Eye (tissue), 1 donor: ENCODE measurements around the gene POU3F1.
A peak's percentile ranks its signal among the peaks of the same experiment; 100 is the strongest.

ENCODE experiments used
- DNase-seq: peaks from one replicate; pipeline ENCODE4 v3.0.0-alpha.2; 2015

The POU3F1 gene

DNA sequence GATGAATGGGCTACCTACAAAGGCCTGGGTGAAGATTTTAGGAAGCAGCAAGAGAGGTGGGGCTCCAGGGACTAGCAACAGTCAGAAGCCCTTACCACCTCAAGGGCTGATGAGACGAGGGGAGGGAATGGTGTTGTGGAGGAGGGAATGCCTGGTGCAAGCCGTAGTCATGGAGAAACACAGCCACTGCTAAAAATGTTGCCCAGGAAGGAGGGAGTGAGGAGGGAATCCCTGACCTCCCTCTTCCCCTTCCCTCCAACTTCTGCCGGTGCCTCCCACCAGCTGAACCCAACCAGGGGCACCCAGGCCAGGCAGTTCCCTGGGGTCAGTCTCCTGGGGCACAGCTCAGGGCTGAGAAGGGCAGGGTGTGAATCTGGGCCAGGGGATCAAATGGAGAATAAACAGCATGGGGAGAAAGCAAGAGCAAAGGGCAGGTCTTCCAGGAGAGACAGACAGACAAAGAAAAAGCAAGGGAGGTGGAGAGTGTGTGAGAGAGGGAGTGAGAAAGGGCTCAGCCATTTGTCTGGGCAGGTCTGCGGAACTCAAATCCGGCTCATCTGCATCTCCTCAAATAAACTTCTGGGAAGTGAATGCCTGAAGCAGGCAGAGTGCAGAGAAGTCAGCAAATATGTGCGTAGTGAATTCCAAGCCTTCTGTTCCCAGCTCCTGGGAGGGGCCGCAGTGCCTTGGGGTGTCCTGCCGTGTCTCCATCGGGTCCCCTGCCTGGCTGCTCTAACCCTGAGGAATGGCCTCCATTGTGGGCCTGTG, 27.1 kb upstream of the POU3F1 start:
- DNase-seq = no peak

- no peak for DNase-seq
These were observed 26.3 kb upstream of the POU3F1 start for GRCh38 chr1:38072858-38073257.

DNA sequence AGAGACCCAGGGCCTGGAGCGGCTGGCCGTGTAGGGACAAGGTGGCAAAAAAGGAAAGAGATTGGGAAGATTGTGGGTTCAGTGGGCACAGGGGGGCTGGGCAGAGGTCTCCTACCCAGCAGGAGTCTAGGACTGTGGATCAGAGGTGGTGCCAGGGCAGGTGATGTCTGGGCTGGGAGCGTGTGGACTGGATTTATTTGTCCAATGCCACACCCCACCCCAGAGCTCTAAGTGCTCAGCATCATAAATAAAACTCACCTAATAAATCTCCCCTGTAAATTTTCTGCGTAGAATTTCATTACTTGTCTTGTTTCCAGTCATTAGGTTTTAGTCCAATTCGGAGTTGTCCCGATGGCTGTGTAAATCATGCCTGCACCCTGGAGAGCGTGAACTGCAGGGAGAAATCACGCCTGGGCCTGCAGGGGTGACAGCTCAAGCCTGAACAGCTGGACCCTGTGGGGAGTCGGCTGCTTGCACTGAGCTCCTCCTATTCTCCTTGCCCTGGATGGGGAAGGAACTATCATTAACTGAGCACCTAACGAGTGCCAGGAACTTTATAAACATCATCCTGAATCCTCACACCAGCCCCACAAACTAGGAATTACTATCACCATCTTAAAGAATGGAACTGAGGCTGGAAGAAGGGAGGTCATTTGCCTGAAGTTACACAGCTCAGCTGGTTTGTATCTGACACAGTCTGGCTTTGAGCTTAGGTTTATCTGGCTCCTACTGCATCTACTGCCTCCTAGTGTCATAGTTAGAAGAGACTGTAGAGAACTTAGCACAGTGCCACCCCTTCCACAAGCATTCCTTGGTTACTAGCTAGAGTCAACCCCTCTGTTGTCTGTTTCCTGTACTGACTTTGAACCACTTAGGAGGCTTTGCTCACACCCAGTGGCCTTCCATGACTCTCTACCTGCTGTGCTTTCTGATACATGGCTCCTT, 25.0 kb upstream of the POU3F1 start:
- DNase-seq = no peak

DNA sequence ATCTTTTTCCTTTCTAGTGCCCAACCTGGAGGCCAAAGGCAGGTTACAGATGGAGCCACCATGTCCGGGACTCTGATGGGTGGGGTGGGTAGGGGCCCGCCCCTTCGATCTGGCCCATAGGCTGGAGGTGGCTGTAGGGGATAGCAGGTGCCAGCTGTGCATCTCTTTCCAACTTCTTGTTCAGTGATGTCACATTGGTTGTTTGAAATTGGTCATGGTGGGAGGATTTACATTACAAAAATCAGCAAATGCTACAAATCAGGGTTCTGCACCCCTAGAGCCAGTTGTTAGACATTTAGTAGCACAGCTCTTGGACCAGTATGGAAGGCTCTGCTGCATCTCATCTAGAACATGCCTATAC, 22.4 kb upstream of the POU3F1 start:
- no peak for DNase-seq

DNA sequence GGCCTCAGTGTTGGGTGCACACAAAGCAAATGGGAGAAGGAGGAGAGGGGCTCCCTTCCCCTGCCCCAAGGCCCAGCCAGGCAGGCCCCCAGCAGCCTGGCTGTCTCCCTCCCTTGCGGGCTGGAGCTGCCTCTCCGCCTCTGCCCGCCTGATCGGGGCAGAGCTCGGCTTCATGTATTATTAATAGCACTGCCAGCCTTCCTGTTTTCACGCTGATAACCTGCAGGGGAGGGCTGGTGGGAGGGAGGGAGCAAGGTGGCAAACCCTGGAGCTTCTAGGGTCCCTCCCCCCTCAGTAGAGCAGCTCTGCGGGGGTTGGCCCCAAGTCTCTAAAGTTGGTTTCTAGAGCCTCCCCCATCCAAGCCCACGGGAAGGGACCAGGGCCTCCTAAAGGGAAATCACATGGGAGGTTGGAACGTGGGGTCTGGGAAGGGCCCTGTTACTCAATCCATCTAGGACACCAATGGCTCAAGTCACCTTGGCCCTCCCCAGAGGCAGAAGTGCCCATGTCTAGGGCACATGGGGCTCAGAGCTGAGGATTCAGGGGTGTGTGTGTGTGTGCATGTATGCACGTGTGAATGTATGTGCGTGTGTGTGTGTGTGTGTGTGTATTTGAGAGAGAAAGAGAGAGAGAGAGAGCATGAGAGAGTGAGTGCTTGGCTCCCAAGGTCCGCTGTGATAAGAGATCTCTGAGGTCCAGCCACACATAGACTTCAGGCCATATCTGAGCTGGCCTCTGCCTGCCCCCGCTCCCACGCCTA, 21.8 kb upstream of the POU3F1 start:
- no peak for DNase-seq

- DNase-seq = peak; percentile 58
These were observed 17.8 kb upstream of the POU3F1 start for GRCh38 chr1:38064197-38064903.

GRCh38 chr1:38063616-38064015, 17.0 kb upstream of the POU3F1 start:
- no peak for DNase-seq

DNA sequence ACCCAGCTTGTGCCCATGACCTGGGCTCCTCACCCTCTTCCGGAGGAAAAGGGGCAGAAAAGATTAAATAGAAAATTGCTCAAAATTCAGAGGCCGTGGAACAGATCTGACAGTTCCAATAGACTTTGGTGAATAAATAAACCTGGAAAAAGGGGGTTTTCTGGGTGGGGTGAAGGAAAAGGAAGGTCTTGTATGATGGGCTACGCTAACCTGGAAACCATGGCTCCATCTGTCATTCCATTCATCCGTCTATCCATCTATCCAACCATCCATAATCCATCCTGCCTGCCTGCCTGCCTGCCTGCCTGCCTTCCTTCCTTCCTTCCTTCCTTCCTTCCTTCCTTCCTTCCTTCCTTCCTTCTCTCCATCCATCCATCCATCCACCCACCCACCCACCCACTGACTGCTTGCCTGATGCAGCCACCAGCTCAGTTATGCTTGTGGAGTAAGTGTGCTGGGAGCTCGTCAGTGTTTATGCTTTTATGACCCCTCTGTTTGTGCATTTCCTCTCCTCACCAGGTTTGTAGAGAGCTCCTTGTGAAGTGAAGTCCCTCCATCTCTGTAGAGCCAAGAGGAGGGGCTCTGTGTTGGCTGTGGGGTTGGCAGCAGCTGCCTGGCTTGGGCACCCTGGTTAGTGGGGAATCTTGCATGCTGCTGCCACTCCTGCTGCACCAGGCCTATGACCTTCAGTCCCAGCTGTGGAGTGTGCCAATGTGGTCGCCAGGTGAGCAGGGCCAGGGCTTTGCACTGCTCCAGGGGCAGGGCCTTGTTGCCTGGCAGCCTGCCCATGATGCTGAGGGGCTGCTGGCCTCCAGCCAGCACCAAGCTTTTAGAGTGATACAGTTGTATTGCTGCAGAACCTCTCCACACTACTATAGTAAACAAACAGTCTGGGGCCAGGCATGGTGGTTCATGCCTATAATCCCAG, 16.0 kb upstream of the POU3F1 start:
- DNase-seq = no peak

GRCh38 chr1:38061883-38062328, 15.3 kb upstream of the POU3F1 start:
- no peak for DNase-seq

DNA sequence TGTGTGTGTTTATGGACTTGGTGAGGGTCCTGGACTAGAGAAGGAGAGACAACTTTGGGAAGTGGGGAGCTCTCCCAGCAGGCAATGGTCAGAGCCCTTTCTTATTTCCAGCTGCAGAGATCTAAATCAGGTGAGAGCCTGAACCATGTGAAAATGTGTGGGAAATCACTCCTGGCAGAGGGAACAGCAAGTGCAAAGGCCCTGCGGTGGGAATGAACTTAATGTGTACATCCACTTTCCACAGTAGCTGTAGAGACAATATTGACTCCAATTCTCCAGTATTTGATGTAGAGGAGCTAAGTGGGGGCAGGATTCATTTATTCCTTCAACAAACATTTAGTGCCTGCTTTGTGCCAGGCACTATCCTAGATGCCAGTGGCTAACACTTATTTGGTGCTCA, 14.7 kb upstream of the POU3F1 start:
- DNase-seq = no peak

GRCh38 chr1:38060498-38060897, 13.9 kb upstream of the POU3F1 start:
- DNase-seq = no peak

GRCh38 chr1:38059635-38060250, 13.2 kb upstream of the POU3F1 start:
- DNase-seq = no peak

GRCh38 chr1:38055965-38056364, 9.4 kb upstream of the POU3F1 start:
- DNase-seq = no peak

GRCh38 chr1:38055398-38055797, 8.8 kb upstream of the POU3F1 start:
- DNase-seq = no peak

GRCh38 chr1:38053416-38054091, 7.0 kb upstream of the POU3F1 start:
- DNase-seq = peak; percentile 33

DNA sequence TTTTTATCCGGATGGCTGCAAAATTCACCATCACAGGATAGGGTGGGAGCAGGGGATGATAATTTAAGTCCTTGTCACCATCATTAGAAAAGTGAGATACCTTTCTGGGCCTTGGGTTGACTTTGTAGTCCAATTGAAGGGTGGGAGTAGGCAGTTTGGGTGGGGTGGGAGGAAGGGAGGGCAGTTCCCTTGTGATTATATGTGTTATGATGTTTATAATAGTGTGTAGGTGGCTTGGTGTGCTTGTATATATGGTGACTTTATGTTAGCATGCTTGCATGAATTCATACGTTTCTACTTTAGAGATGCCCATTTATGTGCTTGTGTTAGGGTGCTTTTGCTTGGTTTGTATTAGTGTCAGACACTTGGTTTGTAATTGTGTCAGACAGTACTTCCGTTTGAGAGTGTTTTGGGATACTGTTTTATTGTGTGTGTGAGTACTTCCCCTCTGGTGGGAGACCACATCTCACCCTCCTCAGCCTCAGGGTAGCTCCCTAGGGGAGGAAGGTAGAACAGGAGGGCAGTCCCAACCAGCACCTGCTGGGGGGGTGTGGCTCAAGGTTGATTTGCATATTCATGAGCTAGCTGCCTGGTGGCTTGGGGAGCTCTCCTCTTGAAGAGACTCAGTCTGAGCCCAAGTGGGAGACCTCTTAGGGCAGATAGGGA, 6.3 kb upstream of the POU3F1 start:
- DNase-seq = no peak

GRCh38 chr1:38051079-38051543, 4.5 kb upstream of the POU3F1 start:
- DNase-seq = no peak

GRCh38 chr1:38050397-38051078, 3.9 kb upstream of the POU3F1 start:
- DNase-seq = peak; percentile 91

GRCh38 chr1:38047603-38048141, 1.1 kb upstream of the POU3F1 start:
- peak; percentile 72 for DNase-seq
